Measurements from ENCODE around the gene SMARCC1.

SMARCC1 gene

DNA sequence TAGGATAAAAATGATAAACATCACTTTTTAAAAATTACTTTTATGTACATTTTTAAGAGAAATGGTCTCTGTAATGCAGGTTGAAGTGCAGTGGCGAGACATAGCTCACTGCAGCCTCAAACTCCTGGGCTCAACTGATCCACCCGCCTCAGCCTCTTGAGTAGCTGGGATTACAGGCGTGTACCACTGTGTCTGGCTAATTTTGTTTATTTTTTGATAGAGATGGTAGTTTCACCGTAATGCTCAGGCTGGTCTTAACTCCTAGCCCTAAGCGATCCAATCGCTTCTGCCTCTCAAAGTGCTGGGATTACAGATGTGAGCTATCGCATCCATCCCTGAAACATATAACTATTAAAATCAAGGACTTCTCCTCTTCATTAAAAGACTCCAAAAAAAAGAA is 140.0 kb downstream of the SMARCC1 start:
- H3K79me2 ChIP-seq (ENCODE audit: low read length): peaks cover 56% of the 10 kb centered on the region
- TF ChIP-seq, protein P1, sequence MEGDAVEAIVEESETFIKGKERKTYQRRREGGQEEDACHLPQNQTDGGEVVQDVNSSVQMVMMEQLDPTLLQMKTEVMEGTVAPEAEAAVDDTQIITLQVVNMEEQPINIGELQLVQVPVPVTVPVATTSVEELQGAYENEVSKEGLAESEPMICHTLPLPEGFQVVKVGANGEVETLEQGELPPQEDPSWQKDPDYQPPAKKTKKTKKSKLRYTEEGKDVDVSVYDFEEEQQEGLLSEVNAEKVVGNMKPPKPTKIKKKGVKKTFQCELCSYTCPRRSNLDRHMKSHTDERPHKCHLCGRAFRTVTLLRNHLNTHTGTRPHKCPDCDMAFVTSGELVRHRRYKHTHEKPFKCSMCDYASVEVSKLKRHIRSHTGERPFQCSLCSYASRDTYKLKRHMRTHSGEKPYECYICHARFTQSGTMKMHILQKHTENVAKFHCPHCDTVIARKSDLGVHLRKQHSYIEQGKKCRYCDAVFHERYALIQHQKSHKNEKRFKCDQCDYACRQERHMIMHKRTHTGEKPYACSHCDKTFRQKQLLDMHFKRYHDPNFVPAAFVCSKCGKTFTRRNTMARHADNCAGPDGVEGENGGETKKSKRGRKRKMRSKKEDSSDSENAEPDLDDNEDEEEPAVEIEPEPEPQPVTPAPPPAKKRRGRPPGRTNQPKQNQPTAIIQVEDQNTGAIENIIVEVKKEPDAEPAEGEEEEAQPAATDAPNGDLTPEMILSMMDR (IDR thresholded peaks at IDR 0.05; ENCODE audit: low read depth, low read length): no peak
- no peak for TF ChIP-seq EZH2phosphoT487 (IDR thresholded peaks at IDR 0.05; ENCODE audit: low read depth)

DNA sequence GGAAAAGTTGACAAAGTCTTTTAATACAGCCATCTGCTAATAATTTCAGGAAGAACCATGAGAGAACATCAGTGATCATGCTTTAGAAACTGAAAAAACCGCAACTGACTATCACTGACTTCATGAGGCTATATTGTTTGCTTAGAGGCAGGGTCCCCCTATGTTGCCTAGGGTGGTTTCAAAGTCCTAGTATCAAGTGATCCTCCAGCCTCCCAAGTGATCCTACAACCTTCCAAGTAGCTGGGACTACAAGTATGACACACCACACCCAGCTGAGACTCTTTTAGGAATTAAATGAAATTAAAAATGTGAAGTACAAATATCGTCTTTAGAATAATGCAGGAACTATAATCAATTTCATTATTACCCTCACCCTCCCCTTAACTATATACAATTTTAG is 144.8 kb downstream of the SMARCC1 start:
- Histone ChIP-seq H4K20me1 (ENCODE audit: insufficient read depth, low read length) (no peaks in the 10 kb centered on the region), H3K79me2 (ENCODE audit: low read length) (peaks cover 20% of the 10 kb centered on the region), H3K4me1 (ENCODE audit: low read length) (no peaks in the 10 kb centered on the region), H3K4me3 (ENCODE audit: low read length) (no peak overlapping the region), H3K27me3 (ENCODE audit: low read depth, low read length) (no peaks in the 10 kb centered on the region), H2AFZ (ENCODE audit: low read depth, low read length) (no peak overlapping the region), H3K36me3 (replicated peaks; ENCODE audit: low read depth, low read length) (peaks cover 59% of the 10 kb centered on the region), H3K4me2 (ENCODE audit: low read length) (no peak overlapping the region), H3K9ac (ENCODE audit: low read length) (no peak overlapping the region), H3K27ac (ENCODE audit: low read length) (no peak overlapping the region), H3K9me3 (ENCODE audit: insufficient read depth, low read length) (no peaks in the 10 kb centered on the region)
- TF ChIP-seq, protein P1 (IDR thresholded peaks at IDR 0.05; ENCODE audit: low read depth, low read length): no peak
- no peak for TF ChIP-seq EZH2phosphoT487 (IDR thresholded peaks at IDR 0.05; ENCODE audit: low read depth)

More for the DNA sequence above, 140.0 kb downstream of the SMARCC1 start:
- H4K20me1 ChIP-seq (ENCODE audit: insufficient read depth, low read length): 0 out of 2 replicates have a peak, but pooled peaks cover 3% of the 10 kb centered on the region
- peaks cover 49% of the 10 kb centered on the region for H3K36me3 ChIP-seq (replicated peaks; ENCODE audit: low read depth, low read length)
- no peaks in the 10 kb centered on the region for H3K27me3 ChIP-seq (ENCODE audit: low read depth, low read length)
- H3K9me3 ChIP-seq (ENCODE audit: insufficient read depth, low read length): no peaks in the 10 kb centered on the region
- H2AFZ ChIP-seq (ENCODE audit: low read depth, low read length): no peak overlapping the region
- H3K4me1 ChIP-seq (ENCODE audit: low read length): no peaks in the 10 kb centered on the region
- H3K27ac ChIP-seq (ENCODE audit: low read length): no peak overlapping the region
- H3K9ac ChIP-seq (ENCODE audit: low read length): no peak overlapping the region
- H3K4me3 ChIP-seq (ENCODE audit: low read length): no peak overlapping the region
- no peak overlapping the region for H3K4me2 ChIP-seq (ENCODE audit: low read length)

DNA sequence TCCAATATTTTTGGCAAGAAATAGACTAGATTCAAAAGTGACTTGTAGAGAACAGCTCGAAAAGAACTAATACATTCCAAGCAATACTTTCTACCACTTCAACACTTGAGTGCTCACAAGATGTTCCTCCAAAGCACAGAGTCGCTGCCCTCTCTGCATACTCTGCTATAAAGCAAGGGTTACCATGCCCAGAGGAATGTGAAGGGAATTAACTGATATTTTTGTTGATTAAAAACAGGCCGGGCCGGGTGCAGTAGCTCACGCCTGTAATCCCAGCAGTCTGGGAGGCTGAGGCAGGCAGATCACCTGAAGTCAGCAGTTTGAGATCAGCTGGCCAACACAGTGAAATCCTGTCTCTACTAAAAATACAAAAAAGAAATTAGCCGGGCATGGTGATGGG is 145.5 kb downstream of the SMARCC1 start:
- Histone ChIP-seq H3K79me2 (ENCODE audit: low read length) (peaks cover 16% of the 10 kb centered on the region), H3K4me3 (ENCODE audit: low read length) (no peak overlapping the region)

DNA sequence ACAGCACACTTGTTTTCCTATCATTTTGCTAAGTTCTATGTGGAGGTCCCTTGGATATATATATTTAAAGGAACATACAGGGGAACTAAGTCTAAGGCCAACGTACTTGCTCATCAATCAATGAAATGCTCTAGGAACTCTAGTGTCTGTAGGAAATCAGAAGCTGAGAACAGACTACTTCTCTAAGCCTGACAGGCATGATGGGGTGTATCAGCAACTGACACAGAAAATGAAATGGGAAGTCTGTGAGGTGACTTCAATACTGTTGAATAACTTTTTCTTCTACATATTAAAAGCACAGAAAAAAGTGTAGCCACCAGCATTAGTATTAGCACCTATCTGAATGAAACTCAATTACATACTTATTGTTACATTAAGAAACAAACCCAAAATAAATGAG is 146.2 kb downstream of the SMARCC1 start:
- Histone ChIP-seq H4K20me1 (ENCODE audit: insufficient read depth, low read length) (no peaks in the 10 kb centered on the region), H3K27me3 (ENCODE audit: low read depth, low read length) (no peaks in the 10 kb centered on the region), H3K36me3 (replicated peaks; ENCODE audit: low read depth, low read length) (peaks cover 60% of the 10 kb centered on the region), H3K9me3 (ENCODE audit: insufficient read depth, low read length) (no peaks in the 10 kb centered on the region), H3K4me1 (ENCODE audit: low read length) (no peaks in the 10 kb centered on the region), H3K4me3 (ENCODE audit: low read length) (no peak overlapping the region), H3K4me2 (ENCODE audit: low read length) (no peak overlapping the region), H3K27ac (ENCODE audit: low read length) (no peak overlapping the region), H3K9ac (ENCODE audit: low read length) (no peak overlapping the region), H3K79me2 (ENCODE audit: low read length) (peaks cover 11% of the 10 kb centered on the region), H2AFZ (ENCODE audit: low read depth, low read length) (no peak overlapping the region)
- TF ChIP-seq, protein P1 (IDR thresholded peaks at IDR 0.05; ENCODE audit: low read depth, low read length): no peak
- no peak for TF ChIP-seq EZH2phosphoT487 (IDR thresholded peaks at IDR 0.05; ENCODE audit: low read depth)

More for the DNA sequence above, 145.5 kb downstream of the SMARCC1 start:
- Histone ChIP-seq H4K20me1 (ENCODE audit: insufficient read depth, low read length) (no peaks in the 10 kb centered on the region), H3K27me3 (ENCODE audit: low read depth, low read length) (no peaks in the 10 kb centered on the region), H2AFZ (ENCODE audit: low read depth, low read length) (no peak overlapping the region), H3K27ac (ENCODE audit: low read length) (no peak overlapping the region), H3K9ac (ENCODE audit: low read length) (no peak overlapping the region), H3K4me1 (ENCODE audit: low read length) (no peaks in the 10 kb centered on the region), H3K36me3 (replicated peaks; ENCODE audit: low read depth, low read length) (peaks cover 58% of the 10 kb centered on the region), H3K9me3 (ENCODE audit: insufficient read depth, low read length) (no peaks in the 10 kb centered on the region), H3K4me2 (ENCODE audit: low read length) (no peak overlapping the region)
- TF ChIP-seq, protein P1 (IDR thresholded peaks at IDR 0.05; ENCODE audit: low read depth, low read length): no peak
- no peak for TF ChIP-seq EZH2phosphoT487 (IDR thresholded peaks at IDR 0.05; ENCODE audit: low read depth)

All from OCI-LY3 (cell line).